ENCODE data around the gene TCP10L. TPM values are rescaled to one million over a fixed set of nuclear protein-coding genes. Genes with fewer than 3 reads are reported as not detected.
"Not testable (repeated sequence)": the region's sequence is repeated elsewhere in the genome, so short reads cannot be mapped to it uniquely, and the experiment has no call there.

TCP10L gene
- total RNA-seq, 2 experiments from 2014 or later = 0.15 TPM; not detected in 1

- ChIA-PET CTCF (no interaction called here), POLR2A (no interaction called here)
Measured at GRCh38 chr21:32562915-32563314, 22.4 kb downstream of the TCP10L start.

GRCh38 chr21:32562426-32562825 is 22.9 kb downstream of the TCP10L start:
- CTCF ChIA-PET = no interaction called here
- POLR2A ChIA-PET = no interaction called here

GRCh38 chr21:32561476-32561875 is 23.8 kb downstream of the TCP10L start:
- ChIA-PET POLR2A (interaction anchor here (0.6 kb wide), 1 partner anchor 164 kb away, joined by 9 read pairs; no protein-coding TSS in a partner anchor), CTCF (interaction anchor here (2.4 kb wide), 1 partner anchor 8 kb away, joined by 6 read pairs; no protein-coding TSS in a partner anchor)

GRCh38 chr21:32560896-32561295 is 24.4 kb downstream of the TCP10L start:
- POLR2A ChIA-PET = interaction anchor here (0.6 kb wide), 1 partner anchor 163 kb away, joined by 9 read pairs; no protein-coding TSS in a partner anchor
- CTCF ChIA-PET = interaction anchor here (2.4 kb wide), 1 partner anchor 9 kb away, joined by 6 read pairs; no protein-coding TSS in a partner anchor

- ChIA-PET CTCF (no interaction called here), POLR2A (no interaction called here)
Measured at GRCh38 chr21:32559006-32559610, 26.2 kb downstream of the TCP10L start.

GRCh38 chr21:32558106-32558505 is 27.2 kb downstream of the TCP10L start:
- CTCF ChIA-PET = no interaction called here
- POLR2A ChIA-PET = no interaction called here

- POLR2A ChIA-PET = no interaction called here
- CTCF ChIA-PET = no interaction called here
Measured at GRCh38 chr21:32554832-32555638, 30.3 kb downstream of the TCP10L start.

GRCh38 chr21:32549886-32550285 is 35.4 kb downstream of the TCP10L start:
- ChIA-PET POLR2A (no interaction called here), CTCF (no interaction called here)

- POLR2A ChIA-PET = no interaction called here
- CTCF ChIA-PET = no interaction called here
Measured at GRCh38 chr21:32549440-32549839, 35.9 kb downstream of the TCP10L start.

GRCh38 chr21:32548978-32549377 is 36.3 kb downstream of the TCP10L start:
- POLR2A ChIA-PET = no interaction called here
- CTCF ChIA-PET = no interaction called here

- POLR2A ChIA-PET = no interaction called here
- CTCF ChIA-PET = interaction anchor here (1.2 to 1.5 kb wide), 2 partner anchors 20 to 22 kb away, joined by 3 read pairs; no protein-coding TSS in a partner anchor
Measured at GRCh38 chr21:32547018-32547417, 38.3 kb downstream of the TCP10L start.

GRCh38 chr21:32545948-32546441 is 39.3 kb downstream of the TCP10L start:
- ChIA-PET POLR2A (no interaction called here), CTCF (no interaction called here)

GRCh38 chr21:32544697-32545096 is 40.6 kb downstream of the TCP10L start:
- ChIA-PET CTCF (no interaction called here), POLR2A (no interaction called here)

GRCh38 chr21:32543975-32544374 is 41.3 kb downstream of the TCP10L start:
- POLR2A ChIA-PET = no interaction called here
- CTCF ChIA-PET = no interaction called here

- POLR2A ChIA-PET, CTCF ChIA-PET: not testable (repeated sequence)
Measured at GRCh38 chr21:32543056-32543455, 42.3 kb downstream of the TCP10L start.

GRCh38 chr21:32539378-32539777 is 45.9 kb downstream of the TCP10L start:
- ChIA-PET POLR2A (no interaction called here), CTCF (no interaction called here)

GRCh38 chr21:32538147-32538792 is 47.1 kb downstream of the TCP10L start:
- ChIA-PET POLR2A (no interaction called here), CTCF (interaction anchor here (0.6 kb wide), 1 partner anchor 48 kb away, joined by 3 read pairs; no protein-coding TSS in a partner anchor)

- ChIA-PET POLR2A (no interaction called here), CTCF (interaction anchor here (0.6 kb wide), 1 partner anchor 47 kb away, joined by 3 read pairs; no protein-coding TSS in a partner anchor)
Measured at GRCh38 chr21:32537569-32537881, 47.8 kb downstream of the TCP10L start.

GRCh38 chr21:32535612-32536011 is 49.7 kb downstream of the TCP10L start:
- CTCF ChIA-PET = no interaction called here
- POLR2A ChIA-PET = no interaction called here

GRCh38 chr21:32534113-32534512 is 51.2 kb downstream of the TCP10L start:
- ChIA-PET POLR2A (no interaction called here), CTCF (no interaction called here)

GRCh38 chr21:32533611-32534010 is 51.7 kb downstream of the TCP10L start:
- ChIA-PET CTCF (no interaction called here), POLR2A (no interaction called here)
